RCC 7860 (cell line): ENCODE data around the gene NELL2.

ENCODE experiments used
- DNase-seq: peaks from one replicate; pipeline ENCODE4 v3.0.0-alpha.2; 2015; ENCODE audit warnings: low spot score
- FAIRE-seq: peaks from 2 replicates; lab custom pipeline; 2012; peaks lifted over from hg19 to GRCh38; lab: Jason Lieb, UNC

The NELL2 gene

DNA sequence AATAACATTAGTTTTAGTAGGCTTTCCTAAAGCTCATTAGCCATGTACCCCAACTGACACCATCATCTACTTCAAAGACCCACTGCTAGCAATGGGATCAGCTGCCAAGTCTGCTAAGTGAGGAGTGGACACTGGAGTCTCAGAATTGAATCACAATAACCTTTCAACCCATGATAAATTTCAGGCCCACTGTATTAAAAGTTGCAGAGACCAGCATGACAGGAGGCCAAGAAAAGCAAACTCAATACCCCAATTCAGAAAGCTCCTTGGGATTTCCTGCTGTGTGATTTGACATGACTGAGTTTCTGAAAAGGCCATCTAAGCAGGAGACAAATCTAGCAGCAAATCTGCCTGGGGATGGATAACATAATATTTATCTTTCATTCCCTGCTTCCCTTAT, 320.7 kb downstream of the NELL2 start:
- FAIRE-seq: no peak
- DNase-seq: no peak

DNA sequence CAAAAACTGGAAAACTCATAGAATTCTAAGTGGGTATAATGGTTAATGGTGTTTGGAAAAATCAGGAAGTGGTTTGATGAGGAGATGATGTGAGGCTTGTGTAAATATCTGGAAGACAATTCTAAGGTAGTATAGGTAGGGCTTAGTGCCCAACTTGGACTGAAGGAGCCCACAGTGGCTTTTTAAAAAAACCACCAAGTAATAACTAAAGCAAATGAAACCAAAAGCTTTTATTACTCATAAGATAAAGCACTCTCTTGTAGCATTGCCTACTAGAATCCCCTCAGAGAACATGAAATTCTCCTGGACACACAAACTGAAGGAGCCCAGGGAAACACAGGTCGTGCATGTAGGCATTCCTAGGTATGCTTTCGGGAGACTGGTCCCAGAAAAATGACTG, 324.5 kb downstream of the NELL2 start:
- FAIRE-seq: no peak

DNA sequence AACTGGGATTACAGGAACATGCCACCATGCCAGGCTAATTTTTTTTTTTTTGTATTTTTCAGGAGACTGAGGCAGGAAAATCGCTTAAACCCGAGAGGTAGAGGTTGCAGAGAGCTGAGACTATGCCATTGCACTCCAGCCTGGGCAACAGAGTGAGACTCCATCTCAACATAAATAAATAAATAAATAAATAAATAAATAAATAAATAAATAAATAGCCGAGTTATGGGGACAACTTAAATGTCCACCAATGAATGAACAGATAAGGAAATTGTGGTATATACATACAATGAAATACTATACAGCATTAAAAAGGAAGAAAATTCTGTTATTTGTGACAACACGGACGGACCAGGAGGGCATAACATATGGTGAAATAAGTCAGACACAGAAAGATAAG, 325.7 kb downstream of the NELL2 start:
- DNase-seq: no peak
- FAIRE-seq: no peak

More for the DNA sequence above, 324.5 kb downstream of the NELL2 start:
- no peak for DNase-seq

DNA sequence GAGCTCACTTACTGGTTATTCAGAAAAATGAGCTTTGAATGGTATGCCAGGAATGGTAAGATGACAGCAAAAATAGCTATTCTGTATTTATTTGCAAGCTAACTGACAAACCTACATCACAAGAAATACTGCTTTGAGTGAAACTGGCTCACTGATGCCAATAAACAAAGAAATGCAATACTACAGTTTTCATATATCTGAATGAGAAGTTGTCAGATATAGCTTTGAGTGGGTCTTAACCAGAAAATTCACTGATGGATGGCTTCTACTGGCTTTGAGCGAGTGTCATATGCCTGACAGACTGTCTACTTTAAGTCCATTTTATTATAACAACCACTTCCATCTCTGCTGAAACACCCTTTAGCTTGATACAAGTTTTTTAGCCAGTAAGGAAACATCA, 330.1 kb downstream of the NELL2 start:
- FAIRE-seq: no peak
- no peak for DNase-seq

DNA sequence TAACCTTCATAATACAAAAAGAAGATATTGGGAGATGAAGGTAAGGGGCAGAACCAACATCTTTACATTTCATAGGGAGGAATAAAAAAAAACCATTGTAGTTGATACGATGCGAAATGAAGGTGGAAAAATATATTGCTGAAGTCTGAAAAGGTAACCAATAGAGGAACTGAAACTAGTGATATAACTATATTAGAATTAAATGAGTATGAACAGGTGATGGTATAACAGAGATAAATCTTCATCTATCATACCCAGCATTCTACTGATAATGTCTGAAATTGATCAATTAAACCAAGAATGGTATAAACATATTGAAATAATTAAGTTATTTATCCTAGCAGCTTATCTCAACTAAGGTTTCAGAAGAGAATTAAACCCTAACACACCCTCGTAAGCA, 332.1 kb downstream of the NELL2 start:
- FAIRE-seq (no peak), DNase-seq (no peak)

DNA sequence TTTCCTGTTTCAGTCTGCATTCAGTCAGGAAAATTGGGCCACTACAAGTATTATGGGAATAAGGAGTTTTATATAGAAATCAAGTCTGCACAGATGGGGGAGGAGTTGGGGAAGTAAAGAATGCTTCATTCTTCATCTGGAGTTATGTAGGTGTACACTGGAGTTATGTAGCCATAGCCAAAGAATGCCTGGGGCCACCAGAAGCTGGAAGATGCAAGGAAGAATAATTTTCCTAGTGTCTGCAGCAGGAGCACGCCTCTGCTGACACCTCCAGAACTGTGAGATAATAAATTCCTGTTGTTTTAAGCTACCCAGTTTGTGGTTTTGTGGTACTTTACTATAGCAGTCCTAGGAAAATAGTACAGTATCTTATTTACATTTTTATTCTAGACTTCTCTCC, 333.4 kb downstream of the NELL2 start:
- no peak for DNase-seq
- FAIRE-seq: no peak

DNA sequence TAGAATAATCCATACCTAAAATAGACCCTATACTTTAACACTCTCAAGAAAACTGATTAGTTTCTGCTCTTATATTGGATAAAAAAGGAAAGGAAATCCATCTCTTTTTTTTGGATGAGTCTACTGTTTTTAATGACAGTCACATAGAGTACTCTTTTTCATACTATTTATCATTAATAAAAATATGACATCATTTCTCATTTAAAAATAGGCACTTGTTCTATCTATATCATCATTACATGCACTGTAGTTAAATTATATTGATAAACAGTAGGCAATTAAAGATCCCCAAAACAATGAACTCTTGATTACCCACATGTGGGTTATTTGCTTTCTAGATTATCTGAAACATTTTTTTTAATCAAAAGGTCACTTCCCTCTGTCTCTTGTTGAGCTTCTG, 338.8 kb downstream of the NELL2 start:
- FAIRE-seq (no peak), DNase-seq (no peak)

DNA sequence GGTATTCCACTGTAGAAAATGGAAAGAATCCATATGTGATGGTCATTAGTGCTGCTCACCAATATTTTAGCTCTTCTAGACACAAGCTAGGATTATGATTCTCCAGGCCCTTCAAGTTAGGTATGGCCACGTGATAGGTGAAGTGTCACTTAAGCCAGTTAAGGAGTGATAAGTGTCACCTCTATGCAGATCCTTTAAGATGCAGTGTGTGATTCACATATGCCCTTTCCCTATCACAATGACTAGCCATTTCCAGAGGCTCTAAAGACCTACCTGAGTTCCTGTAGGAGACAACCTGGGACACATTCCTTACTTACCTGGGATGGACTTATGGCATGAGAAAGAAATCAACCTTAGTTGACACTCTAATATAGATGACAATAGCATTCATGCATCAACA, 343.2 kb downstream of the NELL2 start:
- no peak for FAIRE-seq
- DNase-seq: no peak

DNA sequence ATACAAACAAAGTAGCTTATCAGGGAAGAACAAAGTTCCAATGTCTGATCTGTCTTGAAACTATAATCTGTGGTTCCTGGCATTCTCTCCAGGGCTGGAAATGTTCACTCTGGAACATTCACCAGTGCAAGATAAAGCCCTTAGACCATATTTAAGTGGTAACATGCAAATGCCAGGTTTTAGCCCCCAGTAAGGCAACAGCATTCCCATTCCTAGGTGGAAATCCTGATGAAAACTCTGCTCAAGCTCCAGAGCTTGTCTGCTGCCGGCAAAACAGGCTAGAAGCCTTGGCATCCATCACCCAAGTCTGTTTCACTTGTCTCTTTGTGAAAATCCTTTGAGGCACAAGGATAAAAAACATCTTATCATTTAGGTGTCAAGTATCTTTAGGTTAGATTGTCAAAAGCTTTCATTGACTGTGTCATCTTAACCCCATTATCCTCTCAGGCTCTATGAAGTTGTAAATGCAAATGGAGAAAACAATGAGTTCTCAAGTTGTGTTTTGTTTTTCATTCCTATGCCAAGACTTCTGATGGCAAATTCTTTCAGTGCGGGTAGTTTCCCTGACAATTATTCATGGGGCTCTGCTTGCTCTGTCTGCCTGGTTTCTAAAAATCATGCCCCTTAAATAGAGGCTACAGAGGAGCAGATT, 344.7 kb downstream of the NELL2 start:
- FAIRE-seq (no peak), DNase-seq (no peak)

DNA sequence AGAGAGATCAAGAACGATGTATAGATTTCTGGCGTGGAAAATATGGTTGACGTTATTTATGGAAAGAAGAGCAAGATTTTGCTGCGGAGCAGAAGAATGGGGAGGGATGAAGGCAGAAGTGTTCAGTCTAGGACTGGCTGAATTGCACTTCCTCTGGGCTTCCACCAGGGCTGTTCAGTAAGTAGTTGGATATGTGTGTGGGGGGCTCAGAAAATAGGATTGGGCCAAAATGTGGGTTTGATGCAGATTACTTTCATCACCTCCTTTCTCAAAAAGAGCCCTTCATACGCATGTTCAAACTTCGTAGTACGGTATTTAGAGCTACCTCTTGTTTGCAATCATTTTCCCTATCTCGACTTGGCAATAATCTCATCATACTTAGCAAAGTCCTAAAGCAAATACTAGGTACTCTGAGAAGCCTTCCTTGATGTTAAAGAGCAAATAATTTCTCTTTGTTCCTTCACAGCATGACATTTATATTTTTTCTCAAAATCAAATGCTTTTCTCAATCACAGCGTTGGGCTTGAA, 349.4 kb downstream of the NELL2 start:
- FAIRE-seq (no peak), DNase-seq (no peak)

DNA sequence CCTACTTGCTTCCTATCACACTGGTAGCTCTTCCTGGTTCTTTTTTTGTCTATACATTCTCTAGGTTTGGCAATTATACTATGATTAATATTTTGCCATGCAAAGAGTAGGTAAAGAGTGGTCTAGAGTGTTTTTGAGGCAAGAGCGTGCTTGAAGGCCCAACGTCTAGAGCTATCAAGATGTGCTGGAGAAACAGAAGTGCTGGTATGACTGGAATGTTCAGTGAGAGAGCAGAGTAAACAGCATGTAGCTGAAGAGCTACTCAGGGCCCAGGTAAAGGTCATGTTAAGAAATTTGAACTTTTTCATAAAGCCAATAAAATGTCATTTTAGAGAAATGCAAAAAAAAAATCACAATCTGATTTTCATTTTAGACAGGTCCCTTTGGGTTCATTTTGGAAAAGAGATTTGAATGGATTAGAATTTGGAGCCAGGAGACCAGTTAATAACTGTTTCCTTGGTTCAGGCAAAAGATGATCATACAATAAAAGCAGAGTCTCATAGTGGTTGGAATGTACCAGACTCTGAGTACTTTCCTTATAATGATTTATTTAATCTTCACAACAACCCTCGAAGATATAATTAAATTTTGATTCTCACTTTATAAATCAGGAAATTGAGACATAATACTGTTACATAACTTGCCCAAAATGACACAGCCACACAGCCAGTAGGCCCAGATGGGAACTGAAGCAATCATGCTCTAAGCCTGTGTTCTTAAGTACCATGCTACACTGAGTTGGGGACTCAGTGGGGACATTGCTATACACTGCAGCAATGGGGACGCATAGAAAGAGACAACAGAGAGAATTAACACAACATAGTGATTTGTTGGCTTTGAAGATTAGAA, 350.1 kb downstream of the NELL2 start:
- FAIRE-seq (no peak), DNase-seq (no peak)

DNA sequence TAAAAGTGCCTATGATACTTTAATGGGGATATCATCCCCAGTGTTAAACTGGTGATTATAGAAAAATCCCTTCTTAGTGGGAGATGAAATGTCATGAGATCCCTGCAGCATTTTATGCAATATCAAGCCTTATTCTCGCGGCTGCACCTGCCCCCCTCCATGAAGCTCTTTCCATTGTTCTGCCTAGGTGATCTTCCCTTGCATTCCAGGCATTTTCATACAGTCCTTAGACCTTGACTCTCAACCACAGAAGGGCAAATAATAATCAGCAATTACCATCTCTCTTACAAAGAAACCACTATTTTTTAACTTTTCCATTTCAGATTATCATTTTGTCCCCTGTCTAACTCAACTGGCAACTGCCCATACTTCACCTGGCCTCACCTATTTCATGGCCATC, 352.3 kb downstream of the NELL2 start:
- no peak for FAIRE-seq
- DNase-seq: no peak

DNA sequence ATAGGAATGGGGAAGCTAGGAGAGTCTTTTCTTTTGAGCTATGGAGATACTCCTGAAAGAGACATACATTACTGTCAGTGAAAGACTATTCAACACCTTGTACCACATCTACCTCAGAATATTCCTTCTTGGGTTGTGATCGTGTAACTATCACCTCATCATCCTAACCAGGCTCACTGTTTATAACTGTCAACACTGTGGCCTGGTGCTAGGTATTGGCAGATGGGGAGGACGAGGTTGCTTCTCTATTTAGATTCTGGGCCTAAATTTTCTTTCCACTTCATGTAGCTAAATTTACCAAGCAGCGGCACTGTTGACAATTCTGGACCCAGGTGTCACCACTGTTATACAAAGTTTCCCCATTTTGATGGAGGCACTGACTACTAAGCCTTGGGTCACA, 354.4 kb downstream of the NELL2 start:
- FAIRE-seq: no peak
- no peak for DNase-seq

DNA sequence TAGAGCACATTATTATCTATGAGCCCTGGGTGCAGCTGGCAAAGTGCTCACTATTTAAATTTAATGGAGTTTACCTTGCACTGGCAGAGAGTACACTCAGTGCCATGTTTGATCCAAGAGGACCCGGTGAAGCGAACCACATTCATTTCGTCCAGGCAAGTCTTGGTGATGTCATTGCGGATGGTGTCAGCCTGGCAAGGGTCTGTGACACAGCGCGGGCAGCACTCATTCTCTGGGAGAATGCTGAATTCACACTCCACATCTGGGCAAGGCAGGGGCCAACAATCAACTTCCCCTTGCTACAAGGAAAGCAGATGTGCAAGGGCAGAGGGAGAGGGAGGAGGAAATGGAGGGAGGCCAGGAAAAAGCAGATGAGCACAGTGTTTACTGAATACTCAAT, 356.2 kb downstream of the NELL2 start:
- FAIRE-seq (no peak), DNase-seq (no peak)

DNA sequence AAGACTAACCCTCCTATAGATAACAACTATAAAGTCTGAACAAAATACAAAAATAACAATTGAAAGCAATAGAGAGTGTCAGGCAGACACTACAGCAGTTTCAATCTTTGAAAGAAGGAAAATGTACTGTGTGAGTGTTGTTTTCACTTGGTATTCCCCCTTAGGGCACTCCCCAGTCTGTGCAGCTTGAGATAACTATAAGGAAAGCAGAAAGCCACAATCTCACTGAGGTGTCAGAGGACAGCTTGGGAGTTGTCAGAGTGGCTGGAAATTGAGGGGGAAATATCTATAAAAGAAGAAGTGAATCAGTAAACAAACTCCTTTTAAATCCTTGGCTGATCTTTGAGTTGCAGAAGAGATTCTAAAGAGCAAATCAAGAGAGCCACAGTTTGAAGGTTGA, 364.8 kb downstream of the NELL2 start:
- FAIRE-seq (no peak), DNase-seq (no peak)

DNA sequence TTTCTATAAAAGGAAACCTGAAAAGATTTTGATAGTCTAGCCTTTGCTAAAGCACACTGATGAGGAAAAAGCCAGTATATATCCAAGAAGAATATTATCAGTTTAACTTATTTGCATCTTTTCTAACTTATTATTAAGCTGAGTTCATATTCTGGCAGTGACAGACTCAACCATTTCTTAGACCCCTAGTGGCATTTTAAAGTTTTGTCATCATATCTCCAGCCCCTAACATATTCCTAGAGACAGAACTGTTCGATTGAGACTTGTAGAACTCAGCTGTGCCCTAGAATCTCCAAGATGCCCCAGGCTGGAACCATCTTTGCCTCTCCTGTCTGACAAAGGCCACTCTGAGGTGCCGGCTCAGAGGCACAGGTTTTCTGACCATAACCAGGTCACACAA, 365.6 kb downstream of the NELL2 start:
- DNase-seq (no peak), FAIRE-seq (no peak)

DNA sequence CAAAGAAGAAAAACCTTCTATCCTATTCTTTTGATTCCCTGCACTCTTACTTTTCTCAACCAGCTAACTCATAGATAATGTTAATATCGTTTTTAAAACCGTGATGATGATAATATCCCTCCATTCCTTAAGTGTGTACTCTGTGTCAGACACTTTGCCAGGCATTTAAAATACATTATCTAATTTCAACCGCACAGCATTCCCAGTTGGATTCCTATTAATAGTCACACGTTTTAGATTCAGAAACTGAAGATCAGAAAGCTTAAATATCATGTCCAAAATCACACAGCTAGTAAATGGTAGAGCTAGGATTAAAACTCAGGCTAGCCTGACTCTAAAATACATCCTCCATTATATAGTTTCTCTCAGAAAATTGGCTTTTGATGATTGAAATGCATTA, 366.0 kb downstream of the NELL2 start:
- DNase-seq (no peak), FAIRE-seq (no peak)

DNA sequence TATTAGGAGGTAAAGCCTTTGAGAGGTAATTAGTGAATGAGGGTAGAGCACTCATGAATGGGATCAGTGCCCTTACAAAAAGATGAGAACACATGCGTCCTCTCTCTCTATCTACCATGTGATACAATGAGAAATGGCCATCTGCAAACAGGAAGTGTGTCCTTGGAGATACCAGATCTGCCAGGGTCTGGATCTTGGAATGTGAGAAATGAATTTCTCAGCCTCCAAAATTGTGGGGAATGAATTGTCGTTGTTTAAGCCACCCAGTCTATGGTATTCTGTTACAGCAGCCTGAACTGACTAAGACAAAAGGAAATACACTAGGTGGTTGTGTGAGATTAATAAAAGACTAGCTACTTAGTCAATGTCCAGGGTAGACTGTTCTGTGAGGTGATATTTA, 366.6 kb downstream of the NELL2 start:
- FAIRE-seq (no peak), DNase-seq (no peak)

DNA sequence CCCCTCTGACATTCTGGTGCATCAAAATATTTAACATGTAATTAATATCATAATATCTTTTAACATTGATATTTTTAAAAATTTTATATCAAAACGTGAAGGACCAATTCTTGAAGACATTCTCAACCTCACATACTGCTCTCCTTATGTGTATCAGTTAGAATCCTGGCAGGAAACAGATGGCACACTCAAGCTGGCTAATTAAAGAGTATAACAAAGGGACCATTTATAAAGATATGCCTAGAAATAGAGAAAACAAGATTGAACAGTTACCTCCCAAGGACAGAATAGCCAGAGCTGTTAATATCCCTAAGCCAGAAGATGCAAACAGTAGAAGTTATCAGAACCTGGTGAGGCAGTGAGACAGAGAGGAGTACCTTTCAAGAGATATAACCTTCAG, 368.7 kb downstream of the NELL2 start:
- DNase-seq (no peak), FAIRE-seq (no peak)

DNA sequence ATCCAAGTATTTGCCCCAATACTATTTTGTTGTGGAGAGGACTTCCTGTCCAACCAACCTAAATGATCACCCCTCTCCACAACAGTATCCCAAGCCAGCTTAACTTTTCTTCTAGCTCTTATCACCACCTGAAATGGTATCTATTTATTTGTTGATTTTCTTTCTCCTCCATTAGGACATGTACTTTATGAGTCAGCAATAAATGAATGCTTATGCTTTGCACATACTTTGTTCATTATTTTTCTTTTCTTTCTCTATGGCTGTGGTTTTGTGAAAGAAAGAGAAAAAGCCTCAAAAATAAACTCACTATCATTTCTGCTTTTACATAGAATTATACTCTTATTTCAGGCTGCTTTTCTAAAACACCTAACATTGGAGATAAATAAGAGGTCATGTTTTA, 371.3 kb downstream of the NELL2 start:
- DNase-seq (no peak), FAIRE-seq (no peak)

DNA sequence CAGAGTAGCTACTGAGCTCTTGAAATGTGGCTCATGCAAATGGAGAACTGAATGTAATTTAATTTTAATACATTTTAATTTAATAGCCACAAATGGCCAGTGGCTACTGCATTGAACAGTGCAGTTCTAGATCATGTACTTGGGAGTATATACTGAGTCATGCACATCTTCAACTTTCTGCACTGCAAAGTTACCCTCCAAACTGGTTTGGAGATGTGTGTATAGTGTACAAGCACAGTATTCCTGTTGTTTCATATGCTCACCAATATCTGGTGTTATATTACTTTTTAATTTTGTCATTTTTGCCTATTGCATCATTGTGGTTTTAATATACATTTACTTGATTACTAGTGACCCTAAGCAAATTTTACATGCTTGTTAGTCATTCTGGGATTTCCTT, 372.8 kb downstream of the NELL2 start:
- DNase-seq (no peak), FAIRE-seq (no peak)

DNA sequence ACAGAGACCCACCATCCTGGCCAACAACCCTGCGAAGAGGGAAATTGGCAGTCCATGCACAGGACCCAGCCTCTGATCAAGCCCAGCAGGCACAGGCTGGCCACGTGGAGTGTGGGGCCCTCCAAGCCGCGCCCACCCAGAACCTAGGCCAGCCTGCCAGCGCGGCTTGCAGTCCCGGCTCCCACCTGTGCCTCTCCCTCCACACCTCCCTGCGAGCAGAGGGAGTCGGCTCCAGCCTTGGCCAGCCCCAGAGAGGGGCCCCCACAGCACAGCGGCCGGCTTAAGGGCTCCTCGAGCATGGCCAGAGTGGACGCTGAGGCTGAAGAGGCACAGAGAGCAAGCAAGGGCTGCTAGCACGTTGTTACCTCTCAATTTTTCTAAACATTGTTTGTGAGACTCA, 373.4 kb downstream of the NELL2 start:
- FAIRE-seq: no peak
- DNase-seq: no peak
